Heart left ventricle (tissue), 13 donors: ENCODE results near the gene ZNF862.

Source experiments
- POLR2A ChIP-seq, 2 donors: fragments of 450-650 bp; IDR thresholded peaks; one replicate each; pipeline ENCODE4 v1.6.1; 2017; ENCODE audit warnings: antibody characterized with exemption in 2 of 2, mild to moderate bottlenecking in 2 of 2, moderate library complexity in 2 of 2
- TF ChIP-seq, protein P1 (sequence below), 12 donors: fragments of 200-600 bp; sonication (generic) in 4 of 12; IDR thresholded peaks; one replicate each; pipeline versions ENCODE4 v1.5.0 to v1.8.0; 2018 to 2022; ENCODE audit warnings: antibody characterized with exemption in 12 of 12, mild to moderate bottlenecking in 5 of 12
- donor health status: ischemic (EF 13 %, LVEDD 7.1; RV severe dilation, severe dysfunction).
- donor health status: DM: no; HTN: yes; CAD: no.
- donor health status: DM: no; HTN: no; CAD: no.
- donor health status: ischemic (EF 25% LVEDD 6.9; RV normal size, moderate dysfunction).
- donor health status: ischemic (EF 25% LVEDD 5.7; RV mildly dilated, moderate dysfunction).
- donor health status: ischemic (EF 35%, LVEDD 5.7; RV mildly dilated, moderate dysfunction).
- donor health status: nonischemic (EF 11% LVEDD 7.7; RV severe dilation, severe dysfunction).
- donor health status: DM: yes; HTN: yes; CAD: no.
- donor health status: PGD.
- donor health status: ischemic (EF 29% LVEDD 5.4; RV normal size, mild dysfunction).
- donor health status: nonischemic (EF 23%, LVEDD 6.1; RV moderate dilation, normal function).

DNA sequence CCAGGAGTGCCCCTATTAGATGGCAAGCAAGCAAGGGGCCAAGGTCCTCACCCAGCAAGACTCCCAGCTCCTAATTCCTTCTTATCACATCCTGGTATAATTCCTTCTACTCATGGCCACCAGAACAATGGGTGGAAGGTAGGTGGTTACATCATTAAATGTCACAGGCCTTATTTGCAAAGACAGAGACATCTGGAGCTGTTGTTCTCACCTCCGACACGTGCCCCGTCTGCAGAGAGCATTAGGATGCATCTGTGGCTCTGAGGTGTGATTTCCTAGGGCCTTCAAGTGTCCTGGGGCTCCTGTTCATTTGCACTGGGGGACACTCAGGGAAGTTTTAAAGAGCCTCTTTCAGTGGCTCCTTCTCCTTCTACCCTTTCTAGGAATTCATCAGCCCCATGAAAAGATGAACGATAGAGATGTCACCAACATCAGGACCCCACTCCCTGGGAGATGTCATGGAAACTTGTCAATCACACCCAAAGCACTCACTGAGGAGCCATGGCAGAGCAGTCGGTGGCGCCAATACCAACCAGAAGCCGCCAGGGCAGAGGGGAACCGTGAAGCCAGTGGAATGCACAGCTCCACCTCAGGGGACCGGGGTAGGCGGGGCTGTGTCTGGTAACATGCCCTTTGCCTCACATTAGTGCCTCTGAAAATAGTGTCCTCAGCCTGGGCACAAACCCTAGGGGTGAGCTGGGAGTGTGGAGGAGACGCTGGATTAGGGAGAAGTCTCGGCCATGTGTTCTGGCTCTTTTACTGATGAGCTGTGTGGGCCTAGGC lies 32.7 kb downstream of the ZNF862 start:
- TF ChIP-seq, protein P1, sequence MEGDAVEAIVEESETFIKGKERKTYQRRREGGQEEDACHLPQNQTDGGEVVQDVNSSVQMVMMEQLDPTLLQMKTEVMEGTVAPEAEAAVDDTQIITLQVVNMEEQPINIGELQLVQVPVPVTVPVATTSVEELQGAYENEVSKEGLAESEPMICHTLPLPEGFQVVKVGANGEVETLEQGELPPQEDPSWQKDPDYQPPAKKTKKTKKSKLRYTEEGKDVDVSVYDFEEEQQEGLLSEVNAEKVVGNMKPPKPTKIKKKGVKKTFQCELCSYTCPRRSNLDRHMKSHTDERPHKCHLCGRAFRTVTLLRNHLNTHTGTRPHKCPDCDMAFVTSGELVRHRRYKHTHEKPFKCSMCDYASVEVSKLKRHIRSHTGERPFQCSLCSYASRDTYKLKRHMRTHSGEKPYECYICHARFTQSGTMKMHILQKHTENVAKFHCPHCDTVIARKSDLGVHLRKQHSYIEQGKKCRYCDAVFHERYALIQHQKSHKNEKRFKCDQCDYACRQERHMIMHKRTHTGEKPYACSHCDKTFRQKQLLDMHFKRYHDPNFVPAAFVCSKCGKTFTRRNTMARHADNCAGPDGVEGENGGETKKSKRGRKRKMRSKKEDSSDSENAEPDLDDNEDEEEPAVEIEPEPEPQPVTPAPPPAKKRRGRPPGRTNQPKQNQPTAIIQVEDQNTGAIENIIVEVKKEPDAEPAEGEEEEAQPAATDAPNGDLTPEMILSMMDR (IDR thresholded peaks at IDR 0.05) = no peak
- TF ChIP-seq POLR2A (IDR thresholded peaks at IDR 0.05) = no peak
